ENCODE data around the gene RPN1. TPM values are rescaled to one million over a fixed set of nuclear protein-coding genes. Genes with fewer than 3 reads are reported as not detected.

RPN1 gene
- total and polyA plus RNA-seq, 2 of the 13 experiments (the other 11 are each of a cell fraction or from before 2014, with no cell fraction given), result 290 to 342 TPM

DNA sequence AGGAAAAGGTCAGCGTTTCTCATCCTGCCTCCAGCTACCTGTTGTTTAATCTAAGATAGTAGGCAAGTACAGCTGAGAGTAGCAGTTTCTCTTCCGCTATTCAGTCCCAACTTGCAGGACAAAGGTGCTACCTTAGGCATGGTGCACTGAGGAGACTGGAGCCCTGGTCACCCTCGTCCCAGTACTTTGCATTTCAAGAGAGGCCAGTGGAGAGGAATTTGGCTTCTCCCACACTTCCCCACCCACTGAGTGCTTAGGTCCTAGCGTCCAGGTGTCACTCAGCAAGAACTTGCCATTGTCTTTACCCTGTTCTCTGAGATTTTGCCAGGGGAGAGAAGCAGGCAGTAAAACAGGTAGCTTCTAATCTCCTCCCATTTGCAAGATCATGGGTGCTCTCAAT, 12.5 kb upstream of the RPN1 start (continued):
- TF ChIP-seq ZNF407 (CRISPR knock-in tag; IDR thresholded peaks at IDR 0.05; ENCODE audit: not compliant biosample characterization), result no peak
- TF ChIP-seq XRCC5 (optimal IDR thresholded peaks at IDR 0.05; ENCODE audit: low read length), result no peak
- TF ChIP-seq TEF (CRISPR knock-in tag; IDR thresholded peaks at IDR 0.05), result no peak
- no peak for TF ChIP-seq ZSCAN25 (CRISPR knock-in tag; IDR thresholded peaks at IDR 0.05)
- TF ChIP-seq HNRNPLL (IDR thresholded peaks at IDR 0.05; ENCODE audit: low read depth, low read length, poor library complexity, severe bottlenecking), result no peak
- TF ChIP-seq, protein P1, sequence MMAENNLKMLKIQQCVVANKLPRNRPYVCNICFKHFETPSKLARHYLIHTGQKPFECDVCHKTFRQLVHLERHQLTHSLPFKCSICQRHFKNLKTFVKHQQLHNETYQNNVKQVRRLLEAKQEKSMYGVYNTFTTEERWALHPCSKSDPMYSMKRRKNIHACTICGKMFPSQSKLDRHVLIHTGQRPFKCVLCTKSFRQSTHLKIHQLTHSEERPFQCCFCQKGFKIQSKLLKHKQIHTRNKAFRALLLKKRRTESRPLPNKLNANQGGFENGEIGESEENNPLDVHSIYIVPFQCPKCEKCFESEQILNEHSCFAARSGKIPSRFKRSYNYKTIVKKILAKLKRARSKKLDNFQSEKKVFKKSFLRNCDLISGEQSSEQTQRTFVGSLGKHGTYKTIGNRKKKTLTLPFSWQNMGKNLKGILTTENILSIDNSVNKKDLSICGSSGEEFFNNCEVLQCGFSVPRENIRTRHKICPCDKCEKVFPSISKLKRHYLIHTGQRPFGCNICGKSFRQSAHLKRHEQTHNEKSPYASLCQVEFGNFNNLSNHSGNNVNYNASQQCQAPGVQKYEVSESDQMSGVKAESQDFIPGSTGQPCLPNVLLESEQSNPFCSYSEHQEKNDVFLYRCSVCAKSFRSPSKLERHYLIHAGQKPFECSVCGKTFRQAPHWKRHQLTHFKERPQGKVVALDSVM (CRISPR knock-in tag; IDR thresholded peaks at IDR 0.05), result no peak
- TF ChIP-seq U2AF2 (IDR thresholded peaks at IDR 0.05; ENCODE audit: low read depth, low read length), result no peak
- no peak for TF ChIP-seq ZNF382 (CRISPR knock-in tag; IDR thresholded peaks at IDR 0.05; ENCODE audit: borderline replicate concordance)
- TF ChIP-seq NFIB (CRISPR knock-in tag; IDR thresholded peaks at IDR 0.05; ENCODE audit: borderline replicate concordance), result no peak
- TF ChIP-seq ZNF576 (CRISPR knock-in tag; IDR thresholded peaks at IDR 0.05), result no peak
- TF ChIP-seq RORA (CRISPR knock-in tag; IDR thresholded peaks at IDR 0.05), result no peak

Data from HepG2 (cell line).